Ishikawa (cell line): ENCODE results near the gene ATP2B1.

Experiments used
- CEBPB ChIP-seq: IDR thresholded peaks from 2 replicates; pipeline ENCODE4 v1.6.1; 2012
- CREB1 ChIP-seq: IDR thresholded peaks from 2 replicates; pipeline ENCODE4 v1.6.1; 2012; ENCODE audit warnings: low read depth
- EGR1 ChIP-seq: IDR thresholded peaks from 2 replicates; pipeline ENCODE4 v1.6.1; 2012
- EP300 ChIP-seq: IDR thresholded peaks from 2 replicates; pipeline ENCODE4 v1.6.1; 2012; ENCODE audit warnings: borderline replicate concordance
- FOXM1 ChIP-seq: IDR thresholded peaks from 2 replicates; pipeline ENCODE4 v1.6.1; 2012; ENCODE audit warnings: low read depth, borderline replicate concordance
- NFIC ChIP-seq: IDR thresholded peaks from 2 replicates; pipeline ENCODE4 v1.6.1; 2012
- RAD21 ChIP-seq: IDR thresholded peaks from 2 replicates; pipeline ENCODE4 v1.6.1; 2012; ENCODE audit warnings: low read depth
- TAF1 ChIP-seq: IDR thresholded peaks from 2 replicates; pipeline ENCODE4 v1.6.1; 2012; ENCODE audit warnings: low read depth, mild to moderate bottlenecking
- TCF12 ChIP-seq: IDR thresholded peaks from 2 replicates; pipeline ENCODE4 v1.6.1; 2012; ENCODE audit warnings: low read depth
- TEAD4 ChIP-seq: IDR thresholded peaks from 2 replicates; pipeline ENCODE4 v1.6.1; 2012
- YY1 ChIP-seq: IDR thresholded peaks from 2 replicates; pipeline ENCODE4 v1.6.1; 2012; ENCODE audit warnings: low read depth
- ZBTB7A ChIP-seq: IDR thresholded peaks from 2 replicates; pipeline ENCODE4 v1.6.1; 2012; ENCODE audit warnings: low read depth
- TF ChIP-seq, protein P1 (sequence below): IDR thresholded peaks from 2 replicates; pipeline ENCODE4 v1.6.1; 2012
- TF ChIP-seq, protein P2 (sequence below): IDR thresholded peaks from 2 replicates; pipeline ENCODE4 v1.6.1; 2012
- TF ChIP-seq, protein P3 (sequence below): IDR thresholded peaks from 2 replicates; pipeline ENCODE4 v1.6.1; 2012; ENCODE audit warnings: low read depth, mild to moderate bottlenecking

ATP2B1 gene

DNA sequence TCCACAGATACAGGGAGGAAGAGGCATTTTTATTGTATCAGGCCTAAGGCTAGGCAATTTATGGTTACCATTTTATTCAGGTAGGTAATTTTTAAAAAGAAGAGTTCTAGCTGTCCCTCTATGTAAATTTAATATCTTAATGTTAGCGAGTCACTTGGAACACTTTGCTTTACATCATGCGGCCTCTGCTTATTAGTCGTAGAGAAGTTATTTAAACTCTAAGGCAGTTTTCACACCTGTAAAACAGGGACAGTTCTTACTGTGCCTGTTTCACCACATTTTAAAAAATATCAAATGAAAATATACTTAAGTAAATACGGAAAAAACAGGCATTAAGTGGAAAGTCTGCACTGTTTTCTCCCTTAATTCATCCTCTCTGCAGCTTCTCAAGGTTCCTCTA, 111.4 kb downstream of the ATP2B1 start:
- TF ChIP-seq TEAD4 (no peak), ZBTB7A (no peak), CEBPB (no peak), TCF12 (no peak), EGR1 (no peak)
- TF ChIP-seq, protein P1, sequence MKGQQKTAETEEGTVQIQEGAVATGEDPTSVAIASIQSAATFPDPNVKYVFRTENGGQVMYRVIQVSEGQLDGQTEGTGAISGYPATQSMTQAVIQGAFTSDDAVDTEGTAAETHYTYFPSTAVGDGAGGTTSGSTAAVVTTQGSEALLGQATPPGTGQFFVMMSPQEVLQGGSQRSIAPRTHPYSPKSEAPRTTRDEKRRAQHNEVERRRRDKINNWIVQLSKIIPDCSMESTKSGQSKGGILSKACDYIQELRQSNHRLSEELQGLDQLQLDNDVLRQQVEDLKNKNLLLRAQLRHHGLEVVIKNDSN: no peak

DNA sequence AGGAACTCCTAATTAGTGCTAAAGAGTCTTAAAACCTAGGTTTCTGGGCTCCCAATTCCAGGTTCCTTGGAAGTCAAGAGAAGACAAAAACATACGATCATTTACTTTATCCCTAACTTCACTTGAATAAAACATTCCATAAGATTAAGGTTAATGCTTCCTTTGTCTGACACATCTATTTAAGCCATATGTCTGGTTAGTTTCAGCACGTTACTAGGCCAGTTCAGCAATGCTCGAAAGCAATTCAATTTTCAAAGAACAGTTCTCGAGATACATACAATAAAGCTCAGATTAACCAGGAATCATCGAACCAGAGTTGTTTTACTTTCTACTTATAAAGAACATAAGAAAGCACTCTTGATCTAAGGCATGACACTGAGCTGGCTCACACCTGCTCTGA, 114.8 kb downstream of the ATP2B1 start:
- TF ChIP-seq, protein P2, sequence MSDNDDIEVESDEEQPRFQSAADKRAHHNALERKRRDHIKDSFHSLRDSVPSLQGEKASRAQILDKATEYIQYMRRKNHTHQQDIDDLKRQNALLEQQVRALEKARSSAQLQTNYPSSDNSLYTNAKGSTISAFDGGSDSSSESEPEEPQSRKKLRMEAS: no peak
- TF ChIP-seq RAD21: no peak
- TF ChIP-seq YY1: no peak
- TF ChIP-seq, protein P1: no peak
- TF ChIP-seq TCF12: no peak
- TF ChIP-seq TEAD4: no peak
- TF ChIP-seq CREB1: no peak
- no peak for TF ChIP-seq FOXM1
- TF ChIP-seq, protein P3, sequence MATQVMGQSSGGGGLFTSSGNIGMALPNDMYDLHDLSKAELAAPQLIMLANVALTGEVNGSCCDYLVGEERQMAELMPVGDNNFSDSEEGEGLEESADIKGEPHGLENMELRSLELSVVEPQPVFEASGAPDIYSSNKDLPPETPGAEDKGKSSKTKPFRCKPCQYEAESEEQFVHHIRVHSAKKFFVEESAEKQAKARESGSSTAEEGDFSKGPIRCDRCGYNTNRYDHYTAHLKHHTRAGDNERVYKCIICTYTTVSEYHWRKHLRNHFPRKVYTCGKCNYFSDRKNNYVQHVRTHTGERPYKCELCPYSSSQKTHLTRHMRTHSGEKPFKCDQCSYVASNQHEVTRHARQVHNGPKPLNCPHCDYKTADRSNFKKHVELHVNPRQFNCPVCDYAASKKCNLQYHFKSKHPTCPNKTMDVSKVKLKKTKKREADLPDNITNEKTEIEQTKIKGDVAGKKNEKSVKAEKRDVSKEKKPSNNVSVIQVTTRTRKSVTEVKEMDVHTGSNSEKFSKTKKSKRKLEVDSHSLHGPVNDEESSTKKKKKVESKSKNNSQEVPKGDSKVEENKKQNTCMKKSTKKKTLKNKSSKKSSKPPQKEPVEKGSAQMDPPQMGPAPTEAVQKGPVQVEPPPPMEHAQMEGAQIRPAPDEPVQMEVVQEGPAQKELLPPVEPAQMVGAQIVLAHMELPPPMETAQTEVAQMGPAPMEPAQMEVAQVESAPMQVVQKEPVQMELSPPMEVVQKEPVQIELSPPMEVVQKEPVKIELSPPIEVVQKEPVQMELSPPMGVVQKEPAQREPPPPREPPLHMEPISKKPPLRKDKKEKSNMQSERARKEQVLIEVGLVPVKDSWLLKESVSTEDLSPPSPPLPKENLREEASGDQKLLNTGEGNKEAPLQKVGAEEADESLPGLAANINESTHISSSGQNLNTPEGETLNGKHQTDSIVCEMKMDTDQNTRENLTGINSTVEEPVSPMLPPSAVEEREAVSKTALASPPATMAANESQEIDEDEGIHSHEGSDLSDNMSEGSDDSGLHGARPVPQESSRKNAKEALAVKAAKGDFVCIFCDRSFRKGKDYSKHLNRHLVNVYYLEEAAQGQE: no peak

DNA sequence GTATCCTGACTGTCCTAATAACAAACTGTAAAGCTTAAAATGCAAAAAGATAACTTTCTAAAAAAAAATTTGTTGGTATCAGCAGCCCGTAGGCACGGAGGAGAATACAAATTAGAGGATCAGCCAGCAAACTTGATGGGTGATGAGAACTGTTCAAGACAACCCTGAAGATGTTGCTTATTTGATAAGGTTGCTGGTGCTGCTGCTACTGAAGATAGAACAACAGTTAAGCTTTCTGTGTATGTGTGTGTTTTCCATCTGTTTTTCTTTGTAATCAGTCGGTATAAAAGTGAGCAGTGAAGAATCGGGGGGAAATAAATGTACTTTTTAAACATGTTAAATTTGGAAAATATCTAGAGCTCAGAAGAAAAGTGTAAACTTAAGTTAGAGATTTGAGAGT, 115.4 kb downstream of the ATP2B1 start:
- TF ChIP-seq YY1 (no peak), EGR1 (no peak), RAD21 (no peak), TCF12 (no peak), NFIC (no peak), CREB1 (no peak), ZBTB7A (no peak)
- TF ChIP-seq, protein P3: no peak

DNA sequence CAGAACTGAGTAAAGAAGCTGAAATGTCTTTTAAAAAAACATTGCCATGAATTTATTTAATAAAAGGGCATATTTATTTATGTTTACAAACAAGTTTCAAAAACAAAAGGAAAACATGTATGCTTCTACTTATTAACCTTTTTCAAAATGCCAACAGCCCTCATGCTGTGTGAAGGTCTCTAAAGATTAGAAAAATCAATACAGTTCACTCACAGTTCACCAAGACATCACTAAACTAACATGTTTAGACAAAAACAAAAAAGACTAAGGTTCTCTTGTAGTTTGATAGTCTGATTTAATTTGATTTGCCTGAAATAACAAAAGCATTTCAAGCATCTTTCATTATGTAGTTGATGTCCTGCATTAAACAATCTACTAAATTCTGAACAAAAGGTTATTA, 118.9 kb downstream of the ATP2B1 start:
- TF ChIP-seq, protein P2: no peak
- TF ChIP-seq YY1 (no peak), CREB1 (no peak), RAD21 (no peak), TEAD4 (no peak), FOXM1 (no peak)

DNA sequence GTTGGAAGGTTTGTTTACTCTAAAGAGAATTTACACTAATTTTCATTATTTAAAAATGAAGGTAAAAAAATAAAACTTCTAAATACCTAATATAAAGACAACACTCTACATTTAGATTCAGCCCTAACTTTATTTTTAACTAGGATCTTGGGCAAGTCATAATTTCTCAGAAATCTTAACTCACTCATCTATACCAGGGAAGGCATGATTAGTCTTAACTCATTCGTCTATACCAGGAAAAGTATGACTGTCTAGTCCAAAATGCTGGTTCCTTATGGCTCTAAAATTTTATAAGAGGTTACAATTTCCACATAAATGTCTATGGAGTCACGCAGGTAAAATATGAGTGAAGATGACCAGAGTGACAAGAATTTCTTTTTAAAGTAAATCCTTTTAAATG, 130.1 kb downstream of the ATP2B1 start:
- TF ChIP-seq RAD21: no peak
- TF ChIP-seq EP300: no peak
- no peak for TF ChIP-seq FOXM1
- TF ChIP-seq CREB1: no peak

DNA sequence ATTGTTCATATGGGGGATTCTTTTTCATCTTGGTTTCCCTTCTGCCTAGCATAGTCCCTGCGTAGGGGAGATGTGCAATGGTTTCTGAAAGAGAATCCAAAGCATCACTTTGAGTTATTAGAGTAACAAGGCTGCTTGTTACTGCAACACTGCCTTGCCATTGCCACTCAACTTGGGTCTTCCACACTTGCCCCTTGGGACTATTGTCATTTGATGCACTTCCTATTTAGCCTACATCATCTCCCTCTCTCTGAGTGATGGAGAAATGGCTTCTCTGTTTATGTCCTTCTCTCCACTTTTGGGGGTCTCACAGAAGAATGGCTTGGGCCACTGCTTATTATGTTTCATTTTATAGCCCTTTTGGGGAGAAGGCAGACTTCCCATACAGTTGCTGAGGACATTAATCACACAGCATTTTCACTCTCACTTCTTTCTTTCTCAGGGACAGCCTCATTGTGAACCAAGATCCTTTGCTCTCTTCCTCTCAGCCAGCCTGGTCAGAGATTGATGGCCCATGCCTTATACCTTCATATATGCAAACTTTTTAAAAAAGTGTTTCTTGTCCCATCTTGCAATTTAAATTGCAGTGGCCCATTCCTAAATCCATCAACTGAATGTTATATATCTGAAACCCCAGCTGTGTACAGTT, 131.9 kb downstream of the ATP2B1 start:
- TF ChIP-seq, protein P1: no peak
- TF ChIP-seq CREB1 (no peak), ZBTB7A (no peak), TEAD4 (no peak), RAD21 (no peak), NFIC (no peak), CEBPB (no peak), EGR1 (no peak), TCF12 (no peak), FOXM1 (no peak), TAF1 (no peak), EP300 (no peak), YY1 (no peak)
- TF ChIP-seq, protein P2: no peak
- TF ChIP-seq, protein P3: no peak
